Natural killer cell (primary cell): ENCODE results near the gene PAM. TPM values are rescaled to one million over a fixed set of nuclear protein-coding genes. Genes with fewer than 3 reads are reported as not detected.

Experiments
- ATAC-seq, 3 donors: fragments of 150-1000 bp in 2 of 3; fragments of 200-7000 bp in 1 of 3; cut with Tn5 transposase; 1 replicate in 1 of 3; 2 replicates in 2 of 3; pipeline ENCODE4 v1.10.0; 2021; ENCODE audit warnings: mild to moderate bottlenecking in 2 of 3, moderate library complexity in 2 of 3
- DNase-seq, 2 donors: peaks; one replicate each; pipeline versions ENCODE4 v3.0.0 to v3.0.0-alpha.2; 2013 to 2021; ENCODE audit warnings: mixed read lengths in 1 of 2
- H3K27ac ChIP-seq: one replicate; pipeline ENCODE4 v1.5.1; 2013; ENCODE audit warnings: mild to moderate bottlenecking, low read length
- H3K27me3 ChIP-seq: one replicate; pipeline ENCODE4 v1.6.1; 2013; ENCODE audit warnings: low read length; ENCODE audit not compliant: control insufficient read depth, insufficient read depth
- H3K36me3 ChIP-seq: one replicate; pipeline ENCODE4 v1.6.1; 2013; ENCODE audit warnings: low read length; ENCODE audit not compliant: control insufficient read depth, insufficient read depth
- H3K4me1 ChIP-seq: one replicate; pipeline ENCODE4 v1.6.1; 2013; ENCODE audit warnings: low read length; ENCODE audit not compliant: control insufficient read depth, insufficient read depth
- H3K4me3 ChIP-seq: one replicate; pipeline ENCODE4 v1.5.1; 2013; ENCODE audit warnings: low read length
- H3K9me3 ChIP-seq: one replicate; pipeline ENCODE4 v1.6.1; 2013; ENCODE audit warnings: low read length; ENCODE audit not compliant: control insufficient read depth, insufficient read depth
- H3K27ac Mint-ChIP-seq, 2 donors: one replicate each; pipeline ENCODE4 v1.8.0; 2022; ENCODE audit warnings: mild to moderate bottlenecking in 2 of 2, mixed read lengths in 2 of 2, moderate library complexity in 1 of 2
- H3K27me3 Mint-ChIP-seq, 2 donors: one replicate each; pipeline ENCODE4 v1.8.0; 2022; ENCODE audit warnings: low read depth in 2 of 2, mixed read lengths in 2 of 2
- H3K36me3 Mint-ChIP-seq: one replicate; pipeline ENCODE4 v1.8.0; 2022; ENCODE audit warnings: mixed read lengths
- H3K4me1 Mint-ChIP-seq, 2 donors: one replicate each; pipeline ENCODE4 v1.8.0; 2022; ENCODE audit warnings: mixed read lengths in 2 of 2
- H3K4me3 Mint-ChIP-seq: one replicate; pipeline ENCODE4 v1.8.0; 2022; ENCODE audit warnings: mild to moderate bottlenecking, moderate library complexity, mixed read lengths
- H3K9me3 Mint-ChIP-seq, 2 donors: one replicate each; pipeline ENCODE4 v1.8.0; 2022; ENCODE audit warnings: mixed read lengths in 2 of 2
- WGBS: methylation state at CpG from one replicate; pipeline ENCODE4 v1.1.7; 2013; ENCODE audit warnings: missing lambda C conversion rate; ENCODE audit not compliant: insufficient coverage; 5-methylcytosine and 5-hydroxymethylcytosine counted together
- intact Hi-C: fragments of 100-400 bp; cut with micrococcal nuclease; formaldehyde crosslinking; loops from one replicate; pipeline ENCODE4 v1.14.2; 2022
- total RNA-seq, 4 donors: library from RNA; stranded (reverse); fragments of 120-200 nt in 1 of 4; gene quantifications; one replicate each; pipeline versions ENCODE4 v1.2.3 to v1.2.4, GENCODE V29; 2013 to 2022
- TF ChIP-seq, protein P1 (sequence below): fragments of 200-600 bp; IDR thresholded peaks from one replicate; pipeline ENCODE4 v1.8.0; 2022; ENCODE audit warnings: antibody characterized with exemption

The PAM gene
- total RNA-seq, 3 donors from 2014 or later (not counting 1 experiment from before 2014, with no cell fraction given), result 67.6 to 79.9 (median 75.3) TPM

DNA sequence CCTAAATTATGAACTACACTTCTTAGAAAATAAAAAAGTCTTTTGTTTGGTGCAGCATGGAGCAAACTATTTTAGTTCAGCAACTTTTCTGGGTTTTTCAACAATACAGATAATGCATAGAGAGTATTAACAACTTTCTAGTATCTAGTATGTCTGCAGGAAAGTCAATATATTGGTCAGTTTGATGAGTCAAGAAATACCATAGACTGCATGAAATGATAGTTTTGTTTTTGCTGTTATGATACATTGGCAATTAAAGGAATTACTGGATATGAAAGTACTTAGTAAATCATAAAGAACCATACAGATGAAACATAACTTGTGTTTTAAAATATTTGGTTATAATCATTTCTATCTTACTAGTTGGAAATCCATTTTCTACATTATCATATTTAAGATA, 191.3 kb downstream of the PAM start:
- Mint-ChIP-seq H3K27ac (no peak overlapping the region), H3K4me1 (no peaks in the 10 kb centered on the region), H3K9me3 (no peaks in the 10 kb centered on the region), H3K4me3 (no peak overlapping the region), H3K36me3 (peaks cover 17% of the 10 kb centered on the region), H3K27me3 (no peaks in the 10 kb centered on the region)
- Histone ChIP-seq H3K36me3 (peaks cover 24% of the 10 kb centered on the region), H3K27me3 (no peaks in the 10 kb centered on the region), H3K4me3 (no peak overlapping the region), H3K27ac (no peak overlapping the region), H3K4me1 (no peaks in the 10 kb centered on the region), H3K9me3 (no peaks in the 10 kb centered on the region)
- intact Hi-C loops, result no loop called here
- TF ChIP-seq, protein P1, sequence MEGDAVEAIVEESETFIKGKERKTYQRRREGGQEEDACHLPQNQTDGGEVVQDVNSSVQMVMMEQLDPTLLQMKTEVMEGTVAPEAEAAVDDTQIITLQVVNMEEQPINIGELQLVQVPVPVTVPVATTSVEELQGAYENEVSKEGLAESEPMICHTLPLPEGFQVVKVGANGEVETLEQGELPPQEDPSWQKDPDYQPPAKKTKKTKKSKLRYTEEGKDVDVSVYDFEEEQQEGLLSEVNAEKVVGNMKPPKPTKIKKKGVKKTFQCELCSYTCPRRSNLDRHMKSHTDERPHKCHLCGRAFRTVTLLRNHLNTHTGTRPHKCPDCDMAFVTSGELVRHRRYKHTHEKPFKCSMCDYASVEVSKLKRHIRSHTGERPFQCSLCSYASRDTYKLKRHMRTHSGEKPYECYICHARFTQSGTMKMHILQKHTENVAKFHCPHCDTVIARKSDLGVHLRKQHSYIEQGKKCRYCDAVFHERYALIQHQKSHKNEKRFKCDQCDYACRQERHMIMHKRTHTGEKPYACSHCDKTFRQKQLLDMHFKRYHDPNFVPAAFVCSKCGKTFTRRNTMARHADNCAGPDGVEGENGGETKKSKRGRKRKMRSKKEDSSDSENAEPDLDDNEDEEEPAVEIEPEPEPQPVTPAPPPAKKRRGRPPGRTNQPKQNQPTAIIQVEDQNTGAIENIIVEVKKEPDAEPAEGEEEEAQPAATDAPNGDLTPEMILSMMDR, result no peak
- ATAC-seq, result no peak
- DNase-seq, result no peak

GRCh38 chr5:102946971-102947370, 191.9 kb downstream of the PAM start:
- Histone ChIP-seq H3K36me3 (peaks cover 30% of the 10 kb centered on the region), H3K4me1 (no peaks in the 10 kb centered on the region), H3K27me3 (no peaks in the 10 kb centered on the region), H3K9me3 (no peaks in the 10 kb centered on the region), H3K4me3 (no peak overlapping the region), H3K27ac (no peak overlapping the region)
- ATAC-seq (no peak), DNase-seq (no peak)
- intact Hi-C loops, result no loop called here
- H3K36me3 Mint-ChIP-seq, result peaks cover 22% of the 10 kb centered on the region
- no peaks in the 10 kb centered on the region for H3K9me3 Mint-ChIP-seq
- TF ChIP-seq, protein P1, result no peak
- H3K4me3 Mint-ChIP-seq, result no peak overlapping the region
- no peak overlapping the region for H3K27ac Mint-ChIP-seq
- no peaks in the 10 kb centered on the region for H3K4me1 Mint-ChIP-seq
- 96% methylated on average over 2 of the region's 2 CpGs for whole genome bisulfite sequencing
- no peaks in the 10 kb centered on the region for H3K27me3 Mint-ChIP-seq

GRCh38 chr5:102955488-102955887, 200.4 kb downstream of the PAM start:
- no peaks in the 10 kb centered on the region for H3K27me3 ChIP-seq
- no peaks in the 10 kb centered on the region for H3K4me1 ChIP-seq
- no peaks in the 10 kb centered on the region for H3K9me3 ChIP-seq
- intact Hi-C loops, result no loop called here
- 40% methylated on average over 1 of the region's 1 CpG for WGBS
- H3K4me3 ChIP-seq, result no peak overlapping the region
- DNase-seq, result no peak
- Mint-ChIP-seq H3K4me3 (no peak overlapping the region), H3K9me3 (no peaks in the 10 kb centered on the region), H3K27me3 (no peaks in the 10 kb centered on the region), H3K27ac (no peak overlapping the region), H3K36me3 (peaks cover 36% of the 10 kb centered on the region), H3K4me1 (no peaks in the 10 kb centered on the region)
- H3K36me3 ChIP-seq, result peaks cover 27% of the 10 kb centered on the region
- no peak overlapping the region for H3K27ac ChIP-seq
- ATAC-seq, result no peak
- TF ChIP-seq, protein P1, result no peak

DNA sequence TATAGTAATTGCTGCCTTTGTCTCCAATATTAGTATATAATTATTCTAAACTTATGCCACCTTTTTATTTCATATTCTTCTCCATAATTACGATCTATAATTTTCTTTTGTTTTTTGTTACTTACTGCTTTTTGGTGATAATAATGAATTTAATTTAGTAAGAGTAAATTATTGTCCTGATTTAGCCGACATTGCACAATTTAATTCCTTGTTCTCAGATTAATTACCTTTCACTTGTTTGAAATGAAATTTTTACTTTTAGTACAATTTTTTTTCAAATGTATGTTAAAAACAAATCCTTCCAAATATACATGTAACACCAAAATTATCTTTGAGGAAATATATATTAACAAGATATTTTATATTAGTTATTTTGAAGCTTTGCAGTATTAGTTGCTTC, 201.5 kb downstream of the PAM start:
- Mint-ChIP-seq H3K36me3 (peaks cover 31% of the 10 kb centered on the region), H3K27ac (no peak overlapping the region), H3K4me3 (no peak overlapping the region), H3K9me3 (no peaks in the 10 kb centered on the region), H3K4me1 (no peaks in the 10 kb centered on the region), H3K27me3 (no peaks in the 10 kb centered on the region)
- H3K36me3 ChIP-seq, result peaks cover 19% of the 10 kb centered on the region
- no peaks in the 10 kb centered on the region for H3K27me3 ChIP-seq
- H3K27ac ChIP-seq, result no peak overlapping the region
- ATAC-seq (no peak), DNase-seq (no peak)
- intact Hi-C loops, result no loop called here
- no peaks in the 10 kb centered on the region for H3K9me3 ChIP-seq
- TF ChIP-seq, protein P1, result no peak
- no peak overlapping the region for H3K4me3 ChIP-seq
- no CpG with 5 or more reads among the region's 2 CpGs for WGBS
- H3K4me1 ChIP-seq, result no peaks in the 10 kb centered on the region
